Fibroblast of skin of scalp (primary cell): ENCODE measurements around the gene SYNPO2L.
"Not testable (repeated sequence)": the region's sequence is repeated elsewhere in the genome, so short reads cannot be mapped to it uniquely, and the experiment has no call there.

ENCODE experiments used
- DNase-seq: peaks from one replicate; pipeline ENCODE4 v3.0.0-alpha.2; 2013

The SYNPO2L gene

DNA sequence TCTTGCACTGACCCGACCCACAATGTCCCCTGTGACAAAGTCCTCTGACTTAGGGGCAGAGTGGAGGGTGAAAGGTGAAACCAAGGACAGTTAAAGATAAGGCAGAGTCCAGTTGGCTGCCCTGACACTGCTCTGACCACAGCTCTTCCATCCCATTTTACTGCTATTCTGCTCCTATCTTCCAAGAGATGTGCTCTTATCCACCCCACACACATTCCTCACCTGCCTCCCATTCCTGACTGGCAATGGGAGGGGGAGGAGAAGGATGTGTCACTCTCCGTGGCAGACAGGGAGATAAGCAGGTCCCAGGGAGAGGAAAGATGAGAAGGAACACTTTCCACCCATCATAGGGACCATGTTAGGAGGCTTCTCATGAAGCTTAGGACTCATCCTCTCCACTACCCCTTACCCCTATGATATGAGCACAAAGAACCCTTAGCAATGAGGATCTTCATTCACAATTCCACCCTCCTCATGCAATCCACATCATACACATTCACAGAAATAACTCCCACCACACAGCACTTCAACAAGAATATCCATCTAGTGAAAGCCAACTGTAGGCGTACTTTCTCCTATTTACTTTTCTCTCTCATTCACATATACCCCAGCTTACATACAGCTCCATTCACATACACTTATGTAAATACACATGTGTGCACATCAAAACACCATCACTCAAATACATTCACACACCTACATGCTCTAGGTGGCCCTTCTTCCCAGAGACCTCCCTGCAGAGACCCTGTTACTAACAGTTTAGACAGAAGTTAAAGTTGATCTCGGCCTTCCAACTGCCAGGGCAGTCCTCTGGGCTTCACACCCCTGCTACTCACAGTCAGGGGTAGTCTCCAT is 6.6 kb downstream of the SYNPO2L start:
- DNase-seq: peak; percentile 40

DNA sequence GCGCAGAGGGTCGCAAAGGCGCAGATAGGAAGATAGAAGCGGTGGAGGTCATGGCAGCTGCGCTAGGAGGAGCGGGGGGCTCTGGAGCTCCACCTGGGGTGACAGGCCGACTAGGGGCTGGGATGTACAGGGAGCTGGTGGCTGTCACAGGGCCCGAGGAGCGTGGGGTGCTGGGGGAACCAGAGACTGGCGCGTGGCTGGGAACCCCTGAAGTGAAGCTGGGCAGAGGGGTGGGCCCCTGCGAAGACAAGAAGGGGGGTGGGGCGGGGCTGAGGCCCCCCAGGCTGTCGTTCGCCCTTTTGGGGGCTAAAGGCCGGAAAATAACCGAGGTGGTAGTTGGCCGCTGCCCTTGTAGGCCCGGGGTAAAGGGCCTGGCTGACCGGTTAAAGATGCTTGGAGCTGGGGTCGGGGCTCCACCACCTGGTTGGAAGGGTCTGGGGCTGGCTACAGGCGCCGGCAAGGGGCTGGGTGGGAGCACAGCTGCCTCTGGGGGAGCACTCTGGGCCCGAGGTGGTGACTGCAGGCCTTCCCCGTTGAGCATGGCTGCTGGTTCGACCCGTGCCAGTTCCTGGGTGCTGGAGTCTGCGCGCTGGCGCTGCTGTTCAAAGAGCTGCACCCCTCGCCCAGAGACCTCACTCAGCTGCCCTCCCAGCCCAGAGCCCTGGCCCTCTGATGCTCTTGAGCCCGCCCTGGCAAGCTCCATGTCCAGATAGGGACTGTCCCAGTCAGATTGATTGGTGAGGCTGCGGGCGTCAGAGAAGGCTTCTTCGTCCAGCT is 7.8 kb downstream of the SYNPO2L start:
- DNase-seq: no peak

DNA sequence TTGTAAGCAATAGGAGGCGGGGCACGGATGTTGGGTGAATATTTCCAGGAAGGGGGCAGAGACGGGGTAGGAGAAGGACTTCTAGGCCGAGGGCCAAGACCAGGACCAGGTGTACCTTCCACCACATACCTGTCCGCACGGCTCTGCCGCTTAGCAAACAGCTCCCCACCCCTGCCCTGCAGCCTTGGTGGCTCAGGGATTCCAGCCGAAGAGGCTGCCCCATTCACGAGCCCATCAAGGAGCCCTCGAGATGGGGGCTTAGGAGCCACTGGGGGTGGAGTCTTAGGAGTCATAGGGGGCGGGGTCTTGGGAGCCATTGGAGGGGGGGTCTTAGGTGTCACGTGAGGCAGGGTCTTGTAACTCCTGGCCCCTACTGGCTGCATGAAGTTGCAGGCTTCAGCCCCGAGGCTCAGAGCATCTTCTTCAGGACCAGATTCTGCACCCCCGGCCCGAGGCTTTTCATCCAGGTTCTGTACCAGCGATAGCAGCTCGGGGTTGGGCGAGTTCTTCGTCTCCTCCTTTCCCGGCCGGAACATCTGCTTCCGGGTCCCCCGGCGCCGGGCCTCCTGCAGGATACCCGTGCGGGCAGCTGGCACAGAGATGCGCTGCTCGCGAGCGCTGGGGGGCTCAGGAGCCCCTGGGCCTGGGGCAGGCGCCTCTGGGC is 8.5 kb downstream of the SYNPO2L start:
- peak; percentile 59 for DNase-seq

DNA sequence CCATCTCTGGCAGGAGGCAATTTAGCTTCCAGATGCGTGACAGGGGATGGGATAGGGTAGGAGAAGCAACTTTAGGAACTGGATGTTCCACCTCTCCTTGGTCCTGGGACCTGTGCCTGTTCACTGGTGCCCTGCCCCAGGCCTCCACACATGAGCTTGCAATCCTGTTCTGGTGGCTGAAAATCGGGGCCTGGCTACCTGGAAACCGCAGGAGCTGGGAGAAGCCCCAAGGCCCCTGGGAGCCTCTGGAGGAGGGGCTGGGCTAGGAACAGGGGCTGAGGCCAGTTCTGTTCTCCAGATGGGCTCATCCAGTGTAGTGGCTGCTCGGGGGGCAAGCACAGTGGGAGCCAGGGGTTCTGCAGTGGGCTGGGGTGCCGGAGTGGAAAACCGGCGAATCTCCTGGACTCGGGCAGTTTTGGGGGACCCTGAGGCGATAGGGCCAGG is 9.2 kb downstream of the SYNPO2L start:
- no peak for DNase-seq

DNA sequence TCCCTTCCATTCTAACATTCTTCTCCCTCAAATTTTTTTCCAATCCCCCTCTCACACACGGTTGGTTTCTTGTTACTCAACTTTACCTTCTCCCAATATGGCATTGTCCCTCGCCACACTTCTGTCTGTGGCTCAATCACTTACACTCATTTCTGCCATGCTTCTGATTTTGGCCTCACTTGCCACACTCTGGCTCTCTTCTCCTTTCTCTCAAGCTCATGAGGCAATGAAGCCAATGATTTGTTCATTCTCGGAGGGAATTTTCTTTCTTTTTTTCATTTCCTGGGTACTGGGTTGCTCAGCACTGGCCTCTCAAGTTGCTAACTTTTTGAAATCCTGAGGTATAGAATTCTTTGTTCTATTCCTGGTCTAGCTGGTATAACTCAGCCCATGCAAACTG is 10.6 kb downstream of the SYNPO2L start:
- DNase-seq: no peak

DNA sequence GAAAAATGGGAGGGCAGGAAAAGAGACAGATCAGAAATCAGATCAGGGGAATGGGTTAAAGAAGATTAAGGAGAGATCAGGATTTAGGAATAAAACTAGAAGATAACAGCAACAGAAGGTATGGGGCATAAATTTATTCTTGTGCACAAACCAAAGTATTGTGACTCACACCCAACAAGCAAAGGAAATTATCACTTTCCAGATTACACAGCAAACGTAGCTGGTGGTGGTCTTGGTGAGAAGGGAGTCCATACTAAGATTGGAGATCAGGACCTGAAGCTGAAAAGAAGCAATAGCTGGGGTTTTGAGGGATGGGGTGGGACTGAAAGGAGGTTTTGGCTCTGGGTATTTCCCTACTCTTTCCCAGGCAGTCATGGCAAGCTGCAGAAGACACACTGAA is 11.1 kb downstream of the SYNPO2L start:
- DNase-seq: no peak

DNA sequence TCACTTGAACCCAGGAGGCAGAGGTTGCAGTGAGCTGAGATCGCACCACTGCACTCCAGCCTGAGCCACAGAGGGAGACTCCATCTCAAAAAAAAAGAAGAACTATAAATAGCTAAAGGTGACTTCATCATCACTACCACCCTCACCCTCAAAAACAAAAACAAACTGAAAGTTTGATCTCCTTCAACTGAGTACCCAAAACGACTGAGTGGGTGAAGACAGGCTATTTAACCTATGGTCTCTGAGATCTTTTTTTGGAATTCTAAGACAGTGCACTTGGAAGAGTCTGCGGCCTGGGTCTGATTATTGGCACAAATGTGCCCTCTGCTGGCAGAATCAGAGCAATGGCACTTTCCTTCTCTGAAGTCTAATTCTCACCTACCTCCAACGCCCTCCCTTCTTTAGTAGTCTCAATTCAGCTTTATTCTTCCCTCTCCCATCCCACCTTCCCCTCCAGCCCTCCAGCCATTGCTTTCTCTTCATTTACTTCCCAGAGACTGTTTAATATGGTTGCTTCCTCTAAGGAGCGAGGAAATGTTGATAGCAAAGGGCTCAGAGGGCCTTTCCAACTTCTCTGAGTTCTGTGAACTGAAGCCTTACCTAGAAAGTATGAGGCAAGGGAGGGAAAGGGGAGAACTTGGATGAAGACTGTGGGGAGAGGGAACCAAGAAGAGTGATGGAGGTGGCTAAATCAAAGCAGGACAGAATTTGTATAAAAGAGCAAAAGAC is 11.7 kb downstream of the SYNPO2L start:
- DNase-seq: peak; percentile 73

DNA sequence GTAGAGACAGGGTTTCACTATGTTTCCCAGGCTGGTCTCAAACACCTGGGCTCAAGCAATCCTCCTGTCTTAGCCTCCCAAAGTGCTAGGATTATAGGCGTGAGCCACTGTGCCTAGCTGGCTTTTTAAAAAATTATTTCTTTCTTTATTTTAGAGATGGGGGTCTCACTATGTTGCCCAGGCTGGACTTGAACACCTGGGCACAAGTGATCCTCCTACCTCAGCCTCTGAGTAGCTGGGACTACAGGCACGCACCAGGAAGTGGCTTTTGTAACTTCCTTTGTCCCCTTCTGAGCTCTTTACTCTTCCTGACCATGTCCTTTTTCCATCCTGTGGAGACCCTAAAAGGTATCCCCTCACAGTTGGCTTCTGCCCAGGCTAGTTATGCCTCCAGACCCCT is 12.5 kb downstream of the SYNPO2L start:
- no peak for DNase-seq

DNA sequence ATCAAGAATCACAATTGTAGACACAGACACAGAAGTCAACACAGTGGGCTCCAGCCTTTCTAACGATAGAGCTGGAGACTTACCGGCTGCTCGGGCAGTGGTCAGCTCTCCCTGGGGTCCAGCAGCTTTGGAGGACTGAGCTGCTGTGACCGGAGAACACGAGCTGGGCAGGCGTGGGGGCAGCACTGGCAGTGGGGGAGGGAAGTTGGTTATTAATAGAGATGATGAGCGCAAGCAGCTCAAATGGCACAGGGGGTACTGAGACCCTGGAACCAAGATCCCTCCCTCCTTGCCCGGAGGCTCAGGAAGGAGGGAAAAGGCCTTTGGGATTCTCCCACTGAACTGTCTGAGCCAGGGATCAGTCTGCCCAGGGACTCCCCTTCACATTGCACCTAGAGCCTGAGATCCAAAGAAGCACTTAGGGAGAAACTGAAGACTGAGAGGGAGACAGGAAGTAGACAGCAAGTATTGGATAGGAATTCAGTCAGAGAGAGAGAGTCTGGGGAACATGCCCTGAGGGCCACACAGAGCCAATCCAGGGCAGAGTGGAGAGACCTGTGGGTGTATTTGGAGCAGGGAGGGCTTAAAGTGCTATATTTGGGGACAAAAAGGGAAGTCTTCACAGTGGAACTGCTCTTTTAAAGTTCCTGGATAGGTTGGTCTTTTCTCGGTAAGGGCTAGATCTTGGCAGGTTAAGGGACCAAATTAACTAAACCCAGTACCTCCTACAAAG is 14.3 kb downstream of the SYNPO2L start, which contains the start of gene MYOZ1:
TSS of gene MYOZ1 (minus strand) at position 147 of the 733 bp plus-strand sequence. CDS start 1,457 bp downstream, outside the sequence.
- DNase-seq: peak; percentile 30

DNA sequence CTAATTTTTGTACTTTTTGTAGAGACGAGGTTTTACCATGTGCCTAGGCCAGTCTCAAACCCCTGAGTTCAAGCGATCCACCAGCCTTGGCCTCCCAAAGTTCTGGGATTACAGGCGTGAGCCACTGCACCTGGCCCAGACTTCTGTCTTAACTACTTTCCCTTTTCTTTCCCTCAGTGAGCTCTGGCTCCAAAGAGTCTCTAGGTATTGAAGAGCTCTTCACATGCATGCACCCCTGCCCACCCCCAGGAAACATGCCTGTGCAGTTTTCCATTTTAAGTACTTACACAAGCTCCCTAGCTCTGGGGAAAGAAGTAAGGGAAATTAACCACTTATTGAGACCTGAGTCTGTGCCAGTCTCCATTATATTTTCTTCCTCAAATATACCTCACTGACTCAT is 16.5 kb downstream of the SYNPO2L start:
- no peak for DNase-seq

DNA sequence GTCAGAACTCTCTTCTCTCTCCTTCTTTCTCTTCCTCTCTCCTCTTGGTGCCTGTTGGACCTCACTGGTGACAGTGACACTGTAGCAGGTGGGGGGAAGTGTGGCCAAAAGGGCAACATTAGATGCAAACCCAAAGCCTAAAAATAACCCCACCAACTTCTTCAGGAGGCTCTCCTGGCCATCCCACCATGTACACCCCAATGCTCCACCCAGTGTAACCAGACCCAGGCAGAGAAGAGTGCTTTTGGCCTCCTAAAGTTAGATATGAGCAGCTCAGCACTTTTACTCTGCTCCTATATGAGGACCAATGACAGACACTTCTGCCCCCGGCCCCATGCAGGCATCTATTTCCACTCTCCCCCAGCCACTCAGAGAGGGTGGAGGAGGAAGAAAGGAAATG is 20.0 kb downstream of the SYNPO2L start:
- no peak for DNase-seq

DNA sequence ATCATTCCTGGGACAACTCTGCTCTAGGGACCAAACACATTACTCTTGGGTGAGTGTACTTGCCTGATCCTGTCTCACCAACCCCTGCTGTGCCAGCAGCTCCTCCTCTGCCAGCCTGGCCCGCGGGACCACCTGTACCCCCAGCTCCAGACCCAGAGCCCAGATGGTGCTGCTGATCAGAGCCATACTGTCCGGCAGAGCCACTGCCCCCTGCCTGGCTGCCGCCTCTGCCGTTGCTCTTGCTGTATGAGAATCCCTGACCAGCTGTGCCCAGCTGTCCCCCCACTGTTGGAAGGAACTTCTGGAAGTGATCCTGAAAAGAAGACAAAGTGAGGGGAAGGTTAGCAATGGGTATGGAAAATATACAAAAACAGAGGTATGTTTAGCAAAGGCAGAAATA is 21.4 kb downstream of the SYNPO2L start:
- no peak for DNase-seq

DNA sequence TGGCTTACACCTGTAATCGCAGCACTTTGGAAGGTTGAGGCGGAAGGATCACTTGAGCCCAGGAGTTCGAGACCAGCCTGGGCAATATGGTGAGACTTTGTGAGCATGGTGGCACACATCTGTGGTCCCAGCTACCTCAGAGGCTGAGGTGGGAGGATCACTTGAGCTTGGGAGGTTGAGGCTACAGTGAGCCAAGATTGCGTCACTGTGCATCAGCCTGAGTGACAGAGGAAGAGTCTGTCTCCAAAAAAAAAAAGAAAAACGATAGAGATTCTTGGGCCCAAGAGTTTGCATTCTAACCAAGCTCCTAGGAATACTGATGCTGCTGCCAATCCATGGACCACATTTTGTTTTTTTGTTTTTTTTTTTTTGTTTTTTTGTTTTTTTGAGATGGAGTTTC is 26.7 kb downstream of the SYNPO2L start:
- DNase-seq: no peak

DNA sequence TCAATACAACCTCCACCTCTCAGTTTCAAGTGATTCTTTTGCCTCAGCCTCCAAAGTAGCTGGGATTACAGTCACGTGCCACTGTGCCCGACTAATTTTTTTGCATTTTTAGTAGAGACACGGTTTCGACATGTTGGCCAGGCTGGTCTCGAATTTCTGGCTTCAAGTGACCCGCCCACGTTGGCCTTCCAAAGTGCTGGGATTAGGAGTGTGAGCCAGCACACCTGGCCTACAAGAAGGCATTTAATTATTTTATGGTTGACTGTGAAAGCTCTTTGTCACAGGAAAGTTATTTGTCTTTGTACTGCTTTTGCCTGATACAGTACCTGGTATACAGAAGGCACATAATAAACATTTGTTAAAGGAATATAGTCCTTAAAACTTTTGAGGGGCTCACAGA is 27.4 kb downstream of the SYNPO2L start:
- no peak for DNase-seq

DNA sequence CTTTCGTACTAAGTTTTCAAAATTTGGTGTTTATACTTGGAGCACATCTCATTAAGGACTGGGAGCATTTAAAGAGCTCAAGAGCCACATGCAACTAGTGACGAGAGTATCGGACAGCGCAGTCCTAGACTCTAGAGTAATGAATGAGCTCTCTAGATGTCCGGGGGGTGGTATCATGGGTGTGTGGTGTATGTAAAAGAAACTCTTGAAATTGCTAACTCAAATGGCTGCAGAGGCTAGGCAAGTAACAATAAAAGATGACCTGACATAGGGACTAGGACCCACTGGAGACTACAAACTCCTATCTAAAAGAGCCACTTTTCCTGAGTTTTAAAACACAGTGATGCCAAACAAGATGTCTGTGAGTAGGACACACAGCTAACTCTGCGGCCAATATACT is 28.5 kb downstream of the SYNPO2L start:
- no peak for DNase-seq

DNA sequence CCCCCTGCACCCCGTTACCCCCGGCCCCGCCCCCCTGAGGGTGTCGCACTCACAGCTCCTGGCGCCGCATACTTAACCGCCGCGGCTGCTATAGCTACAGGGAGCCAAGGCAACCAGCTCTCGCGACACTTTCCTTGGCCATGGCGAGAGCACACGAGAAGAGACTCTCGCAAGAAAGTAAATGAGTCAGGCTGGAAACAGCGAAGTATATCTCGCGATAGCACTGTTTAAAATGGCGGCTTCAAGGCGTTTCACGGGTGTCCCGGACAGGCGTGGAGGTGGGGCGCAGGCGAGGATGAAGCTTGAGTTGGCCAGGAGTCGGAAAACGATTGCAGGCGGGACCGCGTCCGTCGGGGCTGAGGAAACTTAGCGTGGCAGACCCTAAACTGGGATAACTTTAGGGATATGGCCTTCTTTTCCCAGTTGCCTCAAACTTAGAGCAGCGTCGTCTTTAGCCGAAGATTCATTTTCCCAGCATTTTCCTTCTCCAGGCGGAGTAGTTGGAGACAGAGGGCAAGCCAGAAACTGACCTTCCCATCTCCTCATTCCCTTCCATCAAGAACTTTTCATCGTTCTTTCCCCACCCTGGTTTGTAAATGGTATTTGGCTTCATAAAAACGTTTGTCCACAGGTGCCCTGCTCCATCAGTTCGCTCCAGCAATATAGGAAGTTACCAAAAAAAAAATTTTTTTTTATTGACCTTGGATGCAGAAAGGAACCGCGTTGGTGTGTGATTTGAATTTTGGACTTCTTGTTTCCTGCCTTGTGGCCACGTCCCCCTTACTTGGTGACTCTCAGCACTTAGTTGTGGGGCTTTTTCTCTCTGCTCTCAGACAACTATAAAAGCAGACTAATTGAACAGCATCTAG is 29.7 kb downstream of the SYNPO2L start:
- DNase-seq: peak; percentile 98

DNA sequence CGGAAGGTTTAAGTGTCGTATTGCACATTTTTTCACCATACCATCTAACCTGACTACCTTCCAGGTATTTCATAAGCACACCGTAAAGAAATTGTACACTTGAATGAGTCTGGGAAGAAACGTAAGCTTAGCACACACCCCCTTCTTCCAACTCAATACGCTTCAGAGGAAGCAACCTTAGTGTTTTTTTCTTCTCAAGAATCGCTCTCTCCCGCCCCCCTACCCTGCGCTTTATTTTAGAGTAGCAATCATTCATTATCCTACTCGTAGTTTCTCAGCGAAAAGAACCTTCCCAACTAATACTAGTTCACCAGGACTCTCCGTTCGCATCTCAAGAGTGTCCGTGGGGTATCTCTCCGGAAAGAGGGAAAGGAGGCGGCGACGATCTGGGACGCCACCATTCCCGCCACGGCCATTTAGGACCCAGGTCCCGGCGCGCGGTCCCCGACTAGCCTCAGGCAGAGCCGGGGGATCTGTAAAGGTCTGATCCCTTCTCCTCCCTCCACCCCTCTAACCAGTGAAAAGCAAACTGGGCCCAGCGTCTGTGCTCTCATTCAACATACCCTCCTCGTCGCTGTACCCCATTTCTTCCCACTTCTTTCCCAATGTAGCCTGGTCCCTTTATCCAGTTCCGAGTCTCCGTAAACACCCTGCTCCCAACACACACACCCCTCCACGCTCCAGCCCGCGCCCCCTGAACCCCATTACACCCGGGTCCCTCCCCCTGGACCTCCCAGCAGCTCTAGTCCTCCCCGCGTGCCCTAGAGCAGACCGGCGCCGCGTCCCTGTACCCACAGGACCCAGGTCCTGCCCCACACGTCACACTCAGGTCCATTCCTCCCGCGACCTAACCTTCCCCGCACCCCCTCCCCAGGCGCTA is 30.6 kb downstream of the SYNPO2L start:
- peak; percentile 12 for DNase-seq

DNA sequence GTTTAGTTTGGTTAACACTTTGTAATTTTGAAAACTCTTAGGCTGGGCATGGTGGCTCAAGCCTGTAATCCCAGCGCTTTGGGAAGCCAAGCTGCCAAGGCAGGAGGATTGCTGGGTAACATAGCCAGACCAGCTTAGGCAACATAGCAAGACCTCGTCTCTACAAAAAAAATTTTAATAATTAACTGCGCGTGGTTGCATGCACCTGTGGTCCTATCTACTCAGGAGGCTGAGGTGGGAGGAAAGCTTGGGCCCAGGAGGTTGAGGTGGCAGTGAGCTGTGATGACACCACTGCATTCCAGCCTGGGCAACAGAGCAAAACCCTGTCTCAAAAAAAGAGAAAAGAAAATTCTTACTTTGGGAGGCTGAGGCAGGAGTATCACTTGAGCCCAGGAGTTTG is 32.8 kb downstream of the SYNPO2L start:
- no peak for DNase-seq

DNA sequence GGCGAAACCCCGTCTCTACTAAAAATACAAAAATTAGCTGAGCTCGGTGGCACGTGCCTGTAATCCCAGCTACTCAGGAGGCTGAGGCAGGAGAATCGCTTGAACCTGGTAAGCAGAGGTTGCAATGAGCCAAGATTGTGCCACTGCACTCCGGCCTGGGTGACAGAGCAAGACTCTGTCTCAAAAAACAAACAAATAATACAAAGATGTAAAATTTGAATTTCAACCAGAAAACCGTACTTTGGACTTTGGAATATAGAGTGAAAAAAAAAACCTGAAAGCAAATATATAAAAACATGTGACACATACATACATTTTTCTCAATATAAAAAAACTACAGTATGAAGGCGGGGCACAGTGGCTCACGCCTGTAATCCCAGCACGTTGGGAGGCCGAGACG is 34.9 kb downstream of the SYNPO2L start:
- DNase-seq: not testable (repeated sequence)

DNA sequence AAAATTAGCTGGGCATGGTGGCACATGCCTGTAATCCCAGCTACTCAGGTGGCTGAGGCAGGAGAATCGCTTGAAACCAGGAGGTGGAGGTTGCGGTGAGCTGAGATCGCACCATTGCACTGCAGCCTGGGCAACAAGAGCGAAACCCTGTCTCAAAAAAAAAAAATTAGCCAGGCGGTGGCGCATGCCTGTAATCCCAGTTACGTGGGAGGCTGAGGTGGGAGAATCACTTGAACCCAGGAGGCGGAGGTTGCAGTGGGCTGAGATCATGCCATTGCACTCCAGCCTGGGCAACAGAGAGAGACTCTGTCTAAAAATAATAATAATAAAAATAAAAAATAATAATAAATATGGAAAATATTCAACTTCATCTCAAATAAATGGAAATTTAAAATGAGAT is 38.7 kb downstream of the SYNPO2L start:
- DNase-seq: not testable (repeated sequence)
